Effector memory CD8-positive, alpha-beta T cell (primary cell): ENCODE results near the gene PLD1.
"Not testable (repeated sequence)": the region's sequence is repeated elsewhere in the genome, so short reads cannot be mapped to it uniquely, and the experiment has no call there.

ENCODE experiments used
- ATAC-seq: fragments of 150-1000 bp; cut with Tn5 transposase; replicated peaks from 2 replicates; pipeline ENCODE4 v1.10.0; 2021; ENCODE audit warnings: mild to moderate bottlenecking, moderate library complexity
- DNase-seq, 3 experiments: peaks; one replicate each; pipeline ENCODE4 v3.0.0; 2021
- H3K27ac Mint-ChIP-seq, 2 donors: one replicate each; pipeline ENCODE4 v1.8.0; 2022; ENCODE audit warnings: mild to moderate bottlenecking in 2 of 2, mixed read lengths in 2 of 2, moderate library complexity in 2 of 2
- H3K27me3 Mint-ChIP-seq, 2 donors: one replicate each; pipeline ENCODE4 v1.8.0; 2022; ENCODE audit warnings: mixed read lengths in 2 of 2
- H3K36me3 Mint-ChIP-seq: one replicate; pipeline ENCODE4 v1.8.0; 2022; ENCODE audit warnings: mild to moderate bottlenecking, moderate library complexity, mixed read lengths; ENCODE audit not compliant: insufficient read depth
- H3K4me1 Mint-ChIP-seq, 2 donors: one replicate each; pipeline ENCODE4 v1.8.0; 2022; ENCODE audit warnings: low read depth in 2 of 2, mixed read lengths in 2 of 2
- H3K4me3 Mint-ChIP-seq, 2 donors: one replicate each; pipeline ENCODE4 v1.8.0; 2022; ENCODE audit warnings: mild to moderate bottlenecking in 2 of 2, mixed read lengths in 2 of 2, moderate library complexity in 2 of 2
- H3K9me3 Mint-ChIP-seq, 2 donors: one replicate each; pipeline ENCODE4 v1.8.0; 2022; ENCODE audit warnings: mixed read lengths in 2 of 2

PLD1 gene

GRCh38 chr3:171569571-171570132 lies 240.6 kb downstream of the PLD1 start:
- no peak overlapping the region for H3K4me3 Mint-ChIP-seq
- H3K9me3 Mint-ChIP-seq = no peaks in the 10 kb centered on the region
- DNase-seq = no peak
- no peak overlapping the region for H3K27ac Mint-ChIP-seq
- ATAC-seq = no peak
- H3K27me3 Mint-ChIP-seq = peaks cover 12 to 34% of the 10 kb centered on the region in 2 donors
- no peaks in the 10 kb centered on the region for H3K36me3 Mint-ChIP-seq
- H3K4me1 Mint-ChIP-seq = no peaks in the 10 kb centered on the region

- DNase-seq (no peak), ATAC-seq (no peak)
- no peak overlapping the region for H3K27ac Mint-ChIP-seq
- H3K27me3 Mint-ChIP-seq = peaks cover 12 to 32% of the 10 kb centered on the region in 2 donors
- H3K36me3 Mint-ChIP-seq = no peaks in the 10 kb centered on the region
- H3K4me1 Mint-ChIP-seq = no peaks in the 10 kb centered on the region
- H3K9me3 Mint-ChIP-seq = no peaks in the 10 kb centered on the region
- H3K4me3 Mint-ChIP-seq = no peak overlapping the region
These were observed 241.5 kb downstream of the PLD1 start for GRCh38 chr3:171568766-171569165.

GRCh38 chr3:171566803-171567422 lies 243.4 kb downstream of the PLD1 start:
- Mint-ChIP-seq H3K36me3 (no peaks in the 10 kb centered on the region), H3K27ac (no peak overlapping the region), H3K27me3 (peaks cover 12 to 32% of the 10 kb centered on the region in 2 donors), H3K4me3 (no peak overlapping the region), H3K4me1 (peaks cover under 1 to 7% of the 10 kb centered on the region in 2 donors), H3K9me3 (no peaks in the 10 kb centered on the region)
- ATAC-seq (peak; percentile 69), DNase-seq (peak; percentile 10 to 16 (median 12))

- DNase-seq (no peak), ATAC-seq (no peak)
- no peak overlapping the region for H3K27ac Mint-ChIP-seq
- no peaks in the 10 kb centered on the region for H3K9me3 Mint-ChIP-seq
- no peaks in the 10 kb centered on the region for H3K36me3 Mint-ChIP-seq
- peaks cover 3 to 22% of the 10 kb centered on the region in 2 donors for H3K27me3 Mint-ChIP-seq
- H3K4me1 Mint-ChIP-seq = peaks cover 4 to 15% of the 10 kb centered on the region in 2 donors
- H3K4me3 Mint-ChIP-seq = no peak overlapping the region
These were observed 244.7 kb downstream of the PLD1 start for GRCh38 chr3:171565481-171566058.

- Mint-ChIP-seq H3K27me3 (peaks cover 0 to 16% of the 10 kb centered on the region in 2 donors), H3K27ac (no peak overlapping the region), H3K9me3 (no peaks in the 10 kb centered on the region), H3K4me3 (no peak overlapping the region), H3K36me3 (no peaks in the 10 kb centered on the region), H3K4me1 (peaks cover 4 to 15% of the 10 kb centered on the region in 2 donors)
- ATAC-seq (no peak), DNase-seq (no peak)
These were observed 245.4 kb downstream of the PLD1 start for GRCh38 chr3:171564748-171565480.

- Mint-ChIP-seq H3K27me3 (peaks cover 0 to 8% of the 10 kb centered on the region in 2 donors), H3K4me3 (no peak overlapping the region), H3K27ac (no peak overlapping the region), H3K36me3 (peaks cover 5% of the 10 kb centered on the region), H3K4me1 (peaks cover 7 to 15% of the 10 kb centered on the region in 2 donors), H3K9me3 (no peaks in the 10 kb centered on the region)
- DNase-seq (no peak), ATAC-seq (no peak)
These were observed 247.0 kb downstream of the PLD1 start for GRCh38 chr3:171563298-171563697.

- H3K4me3 Mint-ChIP-seq, H3K36me3 Mint-ChIP-seq: not testable (repeated sequence)
- peaks cover 7 to 15% of the 10 kb centered on the region in 2 donors for H3K4me1 Mint-ChIP-seq
These were observed 247.8 kb downstream of the PLD1 start for GRCh38 chr3:171562459-171562858.

GRCh38 chr3:171561596-171562323 lies 248.5 kb downstream of the PLD1 start:
- H3K4me3 Mint-ChIP-seq = peak overlapping the region in 1 of 2 donors; percentile 39
- peaks cover 5% of the 10 kb centered on the region for H3K36me3 Mint-ChIP-seq
- ATAC-seq = no peak
- peaks cover 7 to 15% of the 10 kb centered on the region in 2 donors for H3K4me1 Mint-ChIP-seq
- no peaks in the 10 kb centered on the region for H3K9me3 Mint-ChIP-seq
- no peak for DNase-seq
- H3K27ac Mint-ChIP-seq = peak overlapping the region in 1 of 2 donors; percentile 84
- no peaks in the 10 kb centered on the region for H3K27me3 Mint-ChIP-seq

More at GRCh38 chr3:171562459-171562858, 247.8 kb downstream of the PLD1 start:
- DNase-seq, ATAC-seq, H3K9me3 Mint-ChIP-seq, H3K27me3 Mint-ChIP-seq: not testable (repeated sequence)
- peak overlapping the region in 1 of 2 donors; percentile 84 for H3K27ac Mint-ChIP-seq

GRCh38 chr3:171559586-171559985 lies 250.7 kb downstream of the PLD1 start:
- Mint-ChIP-seq H3K4me1 (peaks cover 7 to 15% of the 10 kb centered on the region in 2 donors), H3K9me3 (no peaks in the 10 kb centered on the region), H3K36me3 (peaks cover 5% of the 10 kb centered on the region), H3K27ac (no peak overlapping the region), H3K4me3 (no peak overlapping the region), H3K27me3 (no peaks in the 10 kb centered on the region)
- no peak for DNase-seq
- ATAC-seq = no peak

GRCh38 chr3:171558188-171558696 lies 252.0 kb downstream of the PLD1 start:
- Mint-ChIP-seq H3K27ac (no peak overlapping the region), H3K36me3 (peaks cover 5% of the 10 kb centered on the region), H3K4me3 (no peak overlapping the region), H3K4me1 (peaks cover 7 to 15% of the 10 kb centered on the region in 2 donors), H3K27me3 (no peaks in the 10 kb centered on the region), H3K9me3 (no peaks in the 10 kb centered on the region)
- ATAC-seq = no peak
- no peak for DNase-seq

GRCh38 chr3:171557173-171557572 lies 253.1 kb downstream of the PLD1 start:
- no peak for DNase-seq
- H3K4me3 Mint-ChIP-seq = no peak overlapping the region
- H3K27ac Mint-ChIP-seq = no peak overlapping the region
- H3K9me3 Mint-ChIP-seq = no peaks in the 10 kb centered on the region
- no peaks in the 10 kb centered on the region for H3K27me3 Mint-ChIP-seq
- H3K4me1 Mint-ChIP-seq = peaks cover 7 to 10% of the 10 kb centered on the region in 2 donors
- H3K36me3 Mint-ChIP-seq = peaks cover 5% of the 10 kb centered on the region
- no peak for ATAC-seq

GRCh38 chr3:171556574-171557145 lies 253.6 kb downstream of the PLD1 start:
- Mint-ChIP-seq H3K4me3 (no peak overlapping the region), H3K9me3 (no peaks in the 10 kb centered on the region), H3K4me1 (peaks cover 4 to 5% of the 10 kb centered on the region in 2 donors), H3K27ac (no peak overlapping the region), H3K36me3 (peaks cover 5% of the 10 kb centered on the region), H3K27me3 (no peaks in the 10 kb centered on the region)
- DNase-seq (no peak), ATAC-seq (no peak)
